Calu3 (cell line): Measurements from ENCODE around the gene GRXCR1. TPM values are rescaled to one million over a fixed set of nuclear protein-coding genes. Genes with fewer than 3 reads are reported as not detected.

Experiments
- BruUV-seq: library from RNA; stranded (reverse); fragments of 400-500 nt; replicated peaks from 2 replicates; lab custom pipeline; 2021; lab: Mats Ljungman, UMichigan
- CTCF ChIA-PET: fragments of 300-600 bp; sonication (Branson Sonifier 250); formaldehyde crosslinking; loops from one replicate; lab custom pipeline; 2022; ENCODE audit warnings: antibody characterized with exemption; lab: Charles Lee
- DNase-seq: peaks from one replicate; pipeline ENCODE4 v3.0.0; 2022
- H3K27ac Mint-ChIP-seq: one replicate; pipeline ENCODE4 v1.8.0; 2022; ENCODE audit warnings: mixed read lengths; ENCODE audit not compliant: unreplicated experiment
- H3K27me3 Mint-ChIP-seq: one replicate; pipeline ENCODE4 v1.8.0; 2022; ENCODE audit warnings: mixed read lengths; ENCODE audit not compliant: unreplicated experiment
- H3K36me3 Mint-ChIP-seq: one replicate; pipeline ENCODE4 v1.8.0; 2022; ENCODE audit warnings: mild to moderate bottlenecking, moderate library complexity, mixed read lengths; ENCODE audit not compliant: insufficient read depth, unreplicated experiment
- H3K4me1 Mint-ChIP-seq: one replicate; pipeline ENCODE4 v1.8.0; 2022; ENCODE audit warnings: mild to moderate bottlenecking, low read depth, mixed read lengths; ENCODE audit not compliant: unreplicated experiment
- H3K4me3 Mint-ChIP-seq: one replicate; pipeline ENCODE4 v1.8.0; 2022; ENCODE audit warnings: mild to moderate bottlenecking, low read depth, moderate library complexity, mixed read lengths; ENCODE audit not compliant: unreplicated experiment
- H3K9me3 Mint-ChIP-seq: one replicate; pipeline ENCODE4 v1.8.0; 2022; ENCODE audit warnings: low read depth, mixed read lengths; ENCODE audit not compliant: unreplicated experiment
- intact Hi-C: fragments of 100-400 bp; cut with micrococcal nuclease; formaldehyde crosslinking; loops from one replicate; pipeline ENCODE4 v1.10.0; 2022; ENCODE audit not compliant: unreplicated experiment
- total RNA-seq: library from RNA; stranded (reverse); gene quantifications from 2 replicates; pipeline ENCODE4 v1.2.3, GENCODE V29; 2022
- TF ChIP-seq, protein P1 (sequence below): fragments of 200-600 bp; IDR thresholded peaks from one replicate; pipeline ENCODE4 v1.8.0; 2022; ENCODE audit warnings: antibody characterized with exemption; ENCODE audit not compliant: unreplicated experiment

Gene GRXCR1
- total RNA-seq, 1 experiment from 2014 or later, result not detected

DNA sequence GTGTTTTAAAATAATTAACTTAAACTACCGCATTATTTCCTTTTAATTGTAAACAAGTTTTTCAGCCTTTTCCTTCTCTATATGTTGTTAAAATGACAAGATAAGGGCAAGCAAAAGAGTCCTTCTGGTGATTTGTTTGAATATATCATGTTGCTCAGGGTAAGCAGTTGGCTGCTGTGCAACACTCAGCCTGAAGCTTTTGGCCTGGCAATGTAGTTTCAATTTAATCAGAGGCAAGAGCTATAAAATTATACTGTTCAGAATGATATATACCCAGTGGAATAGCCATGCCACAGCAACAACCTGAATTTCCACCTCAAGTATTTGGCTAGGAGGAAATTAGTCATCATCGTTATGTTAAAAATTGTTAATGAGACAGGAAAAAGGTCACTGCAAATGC, 53.4 kb downstream of the GRXCR1 start:
- no peak for DNase-seq
- no peaks in the 10 kb centered on the region for H3K27me3 Mint-ChIP-seq
- CTCF ChIA-PET, result no interaction called here
- BruUV-seq, result no TSS peak
- no peaks in the 10 kb centered on the region for H3K36me3 Mint-ChIP-seq
- no peaks in the 10 kb centered on the region for H3K4me1 Mint-ChIP-seq
- H3K27ac Mint-ChIP-seq, result no peak overlapping the region
- TF ChIP-seq, protein P1, sequence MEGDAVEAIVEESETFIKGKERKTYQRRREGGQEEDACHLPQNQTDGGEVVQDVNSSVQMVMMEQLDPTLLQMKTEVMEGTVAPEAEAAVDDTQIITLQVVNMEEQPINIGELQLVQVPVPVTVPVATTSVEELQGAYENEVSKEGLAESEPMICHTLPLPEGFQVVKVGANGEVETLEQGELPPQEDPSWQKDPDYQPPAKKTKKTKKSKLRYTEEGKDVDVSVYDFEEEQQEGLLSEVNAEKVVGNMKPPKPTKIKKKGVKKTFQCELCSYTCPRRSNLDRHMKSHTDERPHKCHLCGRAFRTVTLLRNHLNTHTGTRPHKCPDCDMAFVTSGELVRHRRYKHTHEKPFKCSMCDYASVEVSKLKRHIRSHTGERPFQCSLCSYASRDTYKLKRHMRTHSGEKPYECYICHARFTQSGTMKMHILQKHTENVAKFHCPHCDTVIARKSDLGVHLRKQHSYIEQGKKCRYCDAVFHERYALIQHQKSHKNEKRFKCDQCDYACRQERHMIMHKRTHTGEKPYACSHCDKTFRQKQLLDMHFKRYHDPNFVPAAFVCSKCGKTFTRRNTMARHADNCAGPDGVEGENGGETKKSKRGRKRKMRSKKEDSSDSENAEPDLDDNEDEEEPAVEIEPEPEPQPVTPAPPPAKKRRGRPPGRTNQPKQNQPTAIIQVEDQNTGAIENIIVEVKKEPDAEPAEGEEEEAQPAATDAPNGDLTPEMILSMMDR, result no peak
- no peaks in the 10 kb centered on the region for H3K9me3 Mint-ChIP-seq
- intact Hi-C loops, result no loop called here
- no peak overlapping the region for H3K4me3 Mint-ChIP-seq

GRCh38 chr4:42953321-42953720, 60.8 kb downstream of the GRXCR1 start:
- TF ChIP-seq, protein P1, result no peak
- BruUV-seq, result no TSS peak
- no peak overlapping the region for H3K27ac Mint-ChIP-seq
- no peak overlapping the region for H3K4me3 Mint-ChIP-seq
- H3K4me1 Mint-ChIP-seq, result no peaks in the 10 kb centered on the region
- H3K9me3 Mint-ChIP-seq, result peaks cover 10% of the 10 kb centered on the region
- CTCF ChIA-PET, result no interaction called here
- intact Hi-C loops, result no loop called here
- DNase-seq, result no peak
- H3K36me3 Mint-ChIP-seq, result no peaks in the 10 kb centered on the region
- H3K27me3 Mint-ChIP-seq, result no peaks in the 10 kb centered on the region

- TF ChIP-seq, protein P1, result no peak
- no peak overlapping the region for H3K27ac Mint-ChIP-seq
- CTCF ChIA-PET, result no interaction called here
- no peaks in the 10 kb centered on the region for H3K4me1 Mint-ChIP-seq
- no TSS peak for BruUV-seq
- no peak overlapping the region for H3K4me3 Mint-ChIP-seq
- intact Hi-C loops, result no loop called here
- DNase-seq, result no peak
- peaks cover 10% of the 10 kb centered on the region for H3K9me3 Mint-ChIP-seq
- H3K36me3 Mint-ChIP-seq, result no peaks in the 10 kb centered on the region
- no peaks in the 10 kb centered on the region for H3K27me3 Mint-ChIP-seq
These were observed 62.6 kb downstream of the GRXCR1 start for GRCh38 chr4:42954963-42955669.

DNA sequence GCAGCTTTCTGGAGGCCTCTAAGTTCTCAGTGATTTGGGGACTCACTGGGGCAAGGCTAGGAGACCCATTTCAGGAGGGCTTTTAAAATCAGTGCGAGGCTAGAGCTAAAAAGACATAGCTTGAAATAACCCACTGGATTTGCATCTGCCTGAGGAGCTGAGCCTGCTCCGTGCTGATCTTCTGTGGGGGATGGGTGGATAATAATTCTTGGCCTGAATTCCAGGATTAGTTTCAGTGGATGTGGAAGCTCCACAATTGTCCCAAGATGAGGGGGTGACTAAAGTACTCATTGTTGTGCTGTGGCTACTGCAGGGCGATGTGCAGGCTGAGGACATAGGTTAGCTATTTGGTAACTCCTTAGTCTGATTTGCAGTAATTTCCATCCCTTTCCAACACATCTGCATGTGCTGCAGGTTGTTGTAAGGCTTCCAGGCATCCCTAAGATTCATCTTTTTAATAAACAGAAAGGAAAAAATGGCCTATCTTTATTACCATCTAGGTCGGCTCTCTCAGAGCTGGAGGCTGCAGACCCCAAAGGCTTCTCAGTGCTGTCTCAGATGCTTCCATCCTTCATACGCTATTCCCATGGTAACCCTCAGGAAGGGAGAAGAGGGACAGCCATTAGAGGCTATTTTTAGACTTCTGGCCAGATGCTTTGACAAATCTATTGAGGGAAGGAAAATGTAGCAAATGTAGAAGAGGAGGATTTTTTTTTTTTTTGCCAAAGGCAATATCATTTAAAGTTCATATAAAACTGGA, 63.4 kb downstream of the GRXCR1 start:
- TF ChIP-seq, protein P1, result no peak
- no peak overlapping the region for H3K4me3 Mint-ChIP-seq
- no peaks in the 10 kb centered on the region for H3K27me3 Mint-ChIP-seq
- intact Hi-C loops, result no loop called here
- no TSS peak for BruUV-seq
- CTCF ChIA-PET, result no interaction called here
- H3K4me1 Mint-ChIP-seq, result no peaks in the 10 kb centered on the region
- peaks cover 10% of the 10 kb centered on the region for H3K9me3 Mint-ChIP-seq
- H3K36me3 Mint-ChIP-seq, result no peaks in the 10 kb centered on the region
- no peak overlapping the region for H3K27ac Mint-ChIP-seq
- DNase-seq, result no peak
